Tibial nerve (tissue), 4 donors: ENCODE measurements around the gene PLXNB1.

Experiments
- CTCF ChIP-seq, 5 experiments: fragments of 200-600 bp in 3 of 5; fragments of 450-650 bp in 2 of 5; sonication (generic) in 3 of 5; IDR thresholded peaks; one replicate each; pipeline ENCODE4 v1.5.1; 2016 to 2019; ENCODE audit warnings: antibody characterized with exemption in 5 of 5, mild to moderate bottlenecking in 3 of 5, moderate library complexity in 2 of 5
- EP300 ChIP-seq, 2 donors: sonication (generic); formaldehyde crosslinking; IDR thresholded peaks; one replicate each; pipeline ENCODE4 v1.6.1; 2017; ENCODE audit warnings: antibody characterized with exemption in 2 of 2, mild to moderate bottlenecking in 1 of 2
- POLR2A ChIP-seq, 2 donors: fragments of 450-650 bp; IDR thresholded peaks; one replicate each; pipeline ENCODE4 v1.6.1; 2017; ENCODE audit warnings: antibody characterized with exemption in 2 of 2, mild to moderate bottlenecking in 2 of 2, moderate library complexity in 2 of 2

- peak in 4 of 5 experiments; percentile 37 to 72 (median 62) for TF ChIP-seq CTCF (IDR thresholded peaks at IDR 0.05)
- TF ChIP-seq EP300 (IDR thresholded peaks at IDR 0.05), result peak; percentile 91 to 97
- peak; percentile 61 to 87 for TF ChIP-seq POLR2A (IDR thresholded peaks at IDR 0.05)
These were observed 43.2 kb upstream of the PLXNB1 start for GRCh38 chr3:48472923-48473616.
